Activated gamma-delta T cell (primary cell): ENCODE measurements around the gene SIK2.
"Not testable (repeated sequence)": the region's sequence is repeated elsewhere in the genome, so short reads cannot be mapped to it uniquely, and the experiment has no call there.

Experiments
- DNase-seq: peaks from one replicate; lab custom pipeline; 2025; lab: John Stamatoyannopoulos, UW

Gene SIK2

GRCh38 chr11:111761036-111761435 is 158.8 kb downstream of the SIK2 start:
- no peak for DNase-seq

- DNase-seq = no peak
These were observed 160.3 kb downstream of the SIK2 start for GRCh38 chr11:111762526-111762925.

GRCh38 chr11:111762981-111763643 is 160.9 kb downstream of the SIK2 start:
- DNase-seq = no peak

- no peak for DNase-seq
These were observed 162.4 kb downstream of the SIK2 start for GRCh38 chr11:111764621-111765020.

GRCh38 chr11:111765320-111765983 is 163.2 kb downstream of the SIK2 start:
- DNase-seq = no peak

- DNase-seq = peak; percentile 50
These were observed 164.0 kb downstream of the SIK2 start, which contains the start of gene PPP2R1B for GRCh38 chr11:111765984-111766833. TSS of gene PPP2R1B (minus strand) at chr11:111766389. CDS start at chr11:111766361, 28 bp downstream.

- no peak for DNase-seq
These were observed 164.5 kb downstream of the SIK2 start for GRCh38 chr11:111766834-111767142.

GRCh38 chr11:111770581-111771134 is 168.4 kb downstream of the SIK2 start:
- no peak for DNase-seq

GRCh38 chr11:111771205-111771604 is 169.0 kb downstream of the SIK2 start:
- DNase-seq = not testable (repeated sequence)

GRCh38 chr11:111772535-111772934 is 170.3 kb downstream of the SIK2 start:
- DNase-seq = no peak

- no peak for DNase-seq
These were observed 172.9 kb downstream of the SIK2 start for GRCh38 chr11:111774955-111775710.

- no peak for DNase-seq
These were observed 174.3 kb downstream of the SIK2 start for GRCh38 chr11:111776398-111777093.

- DNase-seq = no peak
These were observed 175.1 kb downstream of the SIK2 start for GRCh38 chr11:111777094-111778046.

- DNase-seq = no peak
These were observed 175.9 kb downstream of the SIK2 start for GRCh38 chr11:111778047-111778558.

- DNase-seq = no peak
These were observed 176.9 kb downstream of the SIK2 start for GRCh38 chr11:111779118-111779517.
